GM19455 (cell line): ENCODE measurements around the gene TLK2.
"Not testable (repeated sequence)": the region's sequence is repeated elsewhere in the genome, so short reads cannot be mapped to it uniquely, and the experiment has no call there.

ENCODE experiments used
- ATAC-seq: cut with Tn5 transposase; IDR thresholded peaks from one replicate; pipeline ENCODE4 v1.9.1; 2021; ENCODE audit not compliant: unreplicated experiment

TLK2 gene

GRCh38 chr17:62482553-62482952, 3.9 kb downstream of the TLK2 start:
- not testable (repeated sequence) for ATAC-seq

- not testable (repeated sequence) for ATAC-seq
These were observed 12.4 kb downstream of the TLK2 start for GRCh38 chr17:62490990-62491389.

DNA sequence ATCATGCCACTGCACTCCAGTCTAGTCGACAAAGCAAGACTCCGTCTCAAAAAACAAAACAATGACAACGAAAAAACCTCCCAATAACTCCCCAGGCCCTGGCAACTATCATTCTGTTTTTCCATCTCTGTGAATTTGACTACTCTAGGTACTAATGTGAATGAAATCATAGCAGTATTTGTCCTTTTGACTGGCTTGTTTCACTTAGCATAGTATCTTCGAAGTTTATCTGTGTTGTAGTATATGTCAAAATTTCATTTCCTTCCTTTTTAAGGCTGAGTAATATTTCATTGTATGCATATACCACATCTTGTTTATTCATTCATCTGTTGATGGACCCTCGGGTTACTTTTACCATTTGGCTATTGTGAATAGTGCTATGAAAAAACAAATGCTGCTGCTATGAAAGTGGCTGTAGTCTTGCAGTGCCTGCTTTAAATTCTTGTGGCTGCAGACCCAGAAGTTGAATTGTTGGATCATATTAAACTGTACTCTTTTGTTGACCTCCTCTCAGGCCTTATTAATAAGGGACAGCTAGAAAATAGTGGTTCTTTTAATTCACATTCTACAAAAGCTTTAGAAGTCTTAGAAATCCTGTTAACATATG, 14.5 kb downstream of the TLK2 start:
- not testable (repeated sequence) for ATAC-seq

- not testable (repeated sequence) for ATAC-seq
These were observed 15.4 kb downstream of the TLK2 start for GRCh38 chr17:62494073-62494472.

- not testable (repeated sequence) for ATAC-seq
These were observed 17.7 kb downstream of the TLK2 start for GRCh38 chr17:62496344-62496743.

- ATAC-seq: not testable (repeated sequence)
These were observed 20.2 kb downstream of the TLK2 start for GRCh38 chr17:62498796-62499195.

DNA sequence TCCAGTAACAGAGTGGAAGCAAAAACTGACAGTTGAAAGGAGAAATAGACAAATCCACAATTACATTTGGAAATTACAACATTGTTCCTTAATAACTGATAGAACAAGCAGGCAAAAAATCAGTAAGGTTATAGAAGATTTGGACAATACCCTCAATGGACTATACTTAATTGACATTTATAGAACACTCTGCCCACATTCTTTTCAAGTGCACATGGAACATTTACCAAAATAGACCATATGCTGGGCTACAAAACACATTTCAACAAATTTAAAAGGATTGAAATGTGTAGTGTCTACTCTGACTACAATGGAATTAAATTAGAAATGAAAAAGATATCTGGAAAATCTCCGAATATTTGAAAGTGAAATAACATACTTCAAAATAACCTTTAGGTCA, 21.8 kb downstream of the TLK2 start:
- not testable (repeated sequence) for ATAC-seq

GRCh38 chr17:62504857-62505256, 26.2 kb downstream of the TLK2 start:
- ATAC-seq: not testable (repeated sequence)

GRCh38 chr17:62507191-62507836, 28.7 kb downstream of the TLK2 start:
- not testable (repeated sequence) for ATAC-seq

GRCh38 chr17:62510247-62510819, 31.7 kb downstream of the TLK2 start:
- not testable (repeated sequence) for ATAC-seq

DNA sequence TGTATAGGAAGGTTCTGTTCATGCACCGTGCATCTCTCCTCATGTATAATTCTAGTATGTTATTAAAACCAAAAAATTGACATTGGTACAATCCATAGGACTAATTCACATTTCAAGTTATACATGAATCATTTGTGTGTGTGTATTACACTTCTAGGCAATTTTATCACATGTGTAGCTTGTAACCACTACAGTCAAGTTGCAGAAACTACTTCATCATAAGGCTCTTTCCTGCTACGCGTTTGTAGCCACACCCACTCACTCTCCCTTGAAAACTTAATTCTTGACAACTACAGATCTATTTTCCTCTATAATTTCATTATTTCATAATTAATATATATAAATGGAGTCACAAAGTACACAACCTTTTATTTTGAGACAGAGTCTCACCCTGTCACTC, 32.4 kb downstream of the TLK2 start:
- ATAC-seq: not testable (repeated sequence)

DNA sequence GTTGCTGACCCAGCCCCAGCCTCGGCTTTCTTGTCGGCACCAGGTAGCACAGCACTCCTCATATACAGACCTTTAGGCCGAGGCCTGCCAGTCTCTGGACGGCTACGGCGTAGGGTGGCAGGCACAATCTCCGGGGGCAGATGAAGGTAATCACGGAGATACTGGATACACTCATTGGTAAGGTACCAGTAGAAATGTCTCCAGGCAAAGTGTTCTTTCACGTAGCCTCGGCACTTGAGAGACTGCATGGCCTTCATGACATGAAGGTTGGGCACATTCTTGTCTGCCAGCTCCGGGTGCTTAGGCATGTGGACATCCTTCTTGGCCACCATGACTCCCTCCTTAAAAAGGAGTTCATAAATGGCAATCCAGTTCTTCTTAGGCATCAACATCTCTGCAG, 37.8 kb downstream of the TLK2 start:
- ATAC-seq: not testable (repeated sequence)

GRCh38 chr17:62521295-62521694, 42.7 kb downstream of the TLK2 start:
- ATAC-seq: not testable (repeated sequence)

DNA sequence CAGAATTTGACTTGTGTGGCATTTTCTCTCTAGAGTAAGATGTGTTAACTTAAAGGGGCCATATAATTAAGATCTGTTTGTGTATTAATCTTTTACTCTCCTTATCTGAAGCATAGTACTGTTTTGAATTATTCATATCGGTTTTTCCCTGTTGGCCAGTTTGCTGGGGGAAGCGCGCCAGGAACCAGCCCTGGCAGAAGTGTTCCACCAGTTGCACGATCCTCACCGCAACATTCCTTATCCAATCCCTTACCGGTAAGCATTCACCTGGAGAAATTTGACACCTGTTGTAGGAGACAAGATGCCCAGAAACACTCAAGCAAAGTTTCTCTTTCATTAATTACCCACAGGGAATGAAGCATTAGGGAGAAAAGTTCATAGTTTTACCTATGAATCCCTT, 45.5 kb downstream of the TLK2 start:
- ATAC-seq: not testable (repeated sequence)

DNA sequence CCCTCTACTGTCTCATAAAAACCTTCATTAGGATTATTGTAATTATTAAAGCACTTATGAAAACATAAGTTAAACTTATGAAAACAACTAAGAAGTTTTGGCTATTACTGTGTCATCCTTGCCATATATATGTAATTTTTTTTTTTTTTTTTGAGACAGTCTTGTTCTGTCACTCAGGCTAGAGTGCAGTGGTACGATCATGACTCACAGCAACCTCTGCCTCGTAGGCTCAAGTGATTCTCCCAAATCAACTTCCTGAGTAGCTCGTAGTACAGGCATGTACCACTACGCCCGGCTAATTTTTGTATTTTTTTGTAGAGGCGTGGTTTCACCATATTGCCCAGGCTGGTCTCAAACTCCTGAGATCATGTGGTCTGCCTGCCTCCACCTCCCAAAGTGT, 46.7 kb downstream of the TLK2 start:
- not testable (repeated sequence) for ATAC-seq

DNA sequence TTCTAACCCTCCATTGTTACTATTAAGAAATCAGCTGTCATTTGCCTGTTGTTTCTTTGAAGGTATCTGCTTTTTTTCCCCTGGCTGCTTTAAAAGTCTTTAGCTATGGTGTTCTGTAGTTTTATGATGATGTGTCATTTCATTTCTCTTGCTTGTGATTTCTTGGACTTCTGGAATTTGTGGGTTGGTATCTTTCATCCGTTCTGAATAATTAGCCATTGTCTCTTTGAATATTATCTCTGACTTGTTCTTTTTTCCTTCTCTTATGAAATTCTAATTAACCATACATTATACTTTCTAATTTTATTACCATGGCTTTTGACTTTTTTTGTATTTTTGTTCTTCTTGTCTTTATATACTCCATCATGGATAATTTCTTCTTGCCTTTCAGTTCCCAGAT, 52.3 kb downstream of the TLK2 start:
- not testable (repeated sequence) for ATAC-seq

- not testable (repeated sequence) for ATAC-seq
These were observed 57.9 kb downstream of the TLK2 start for GRCh38 chr17:62536557-62536956.

DNA sequence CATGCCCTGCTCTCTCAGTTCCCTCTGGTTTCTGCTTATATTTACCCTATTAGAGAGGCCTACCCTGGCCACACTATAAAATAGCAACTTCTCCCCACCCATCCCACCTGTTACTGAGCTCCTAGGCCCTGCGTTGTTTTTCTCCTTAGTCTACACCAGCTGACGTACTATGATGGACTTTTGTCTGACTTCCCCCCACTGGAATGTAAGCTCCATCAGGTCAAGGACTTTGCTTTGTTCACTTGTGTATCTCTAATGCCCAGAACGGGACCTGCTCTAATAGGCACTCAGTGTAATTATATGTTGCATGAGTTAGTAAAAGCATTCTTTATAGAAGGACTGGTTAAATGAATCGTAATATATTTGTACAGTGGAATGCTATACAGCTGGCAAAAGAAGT, 62.4 kb downstream of the TLK2 start:
- ATAC-seq: not testable (repeated sequence)

DNA sequence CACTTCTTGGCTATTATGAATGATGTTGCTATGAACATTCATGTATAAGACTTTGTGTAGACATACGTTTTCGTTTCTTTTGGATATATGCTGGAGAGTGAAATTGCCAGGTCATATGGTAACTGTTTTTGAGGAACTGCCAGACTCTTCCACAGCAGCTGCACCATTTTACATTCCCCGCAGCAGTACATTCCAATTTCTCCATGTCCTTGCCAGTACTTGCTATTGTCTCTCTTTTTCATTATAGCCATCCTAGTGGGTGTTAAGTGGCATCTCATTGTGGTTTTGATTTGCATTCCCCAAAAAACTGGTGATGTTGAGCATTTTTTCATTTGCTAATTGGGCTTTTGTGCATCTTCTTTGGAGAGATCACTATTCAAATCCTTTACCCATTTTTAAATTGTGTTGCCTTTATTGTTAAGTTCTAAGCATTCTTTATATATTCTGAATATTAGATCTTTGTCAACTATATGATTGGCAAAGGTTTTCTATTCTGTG, 64.7 kb downstream of the TLK2 start:
- not testable (repeated sequence) for ATAC-seq

DNA sequence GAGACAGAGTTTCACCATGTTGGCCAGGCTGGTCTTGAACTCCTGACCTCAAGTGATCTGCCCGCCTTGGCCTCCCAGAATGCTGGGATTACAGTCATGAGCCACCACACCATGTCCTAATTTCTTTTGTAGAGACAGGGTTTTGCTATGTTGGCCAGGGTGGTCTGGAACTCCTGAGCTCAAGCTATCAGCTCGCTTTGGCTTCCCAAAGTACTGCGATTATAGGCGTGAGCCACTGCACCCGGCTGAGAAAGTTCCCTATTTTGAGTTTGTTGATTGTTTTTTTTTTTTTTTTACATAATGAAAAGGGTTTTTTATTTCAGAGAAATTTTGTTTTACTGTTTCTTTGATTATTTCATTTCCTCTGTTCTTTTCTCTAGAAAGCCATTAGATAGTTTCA, 67.4 kb downstream of the TLK2 start:
- not testable (repeated sequence) for ATAC-seq

DNA sequence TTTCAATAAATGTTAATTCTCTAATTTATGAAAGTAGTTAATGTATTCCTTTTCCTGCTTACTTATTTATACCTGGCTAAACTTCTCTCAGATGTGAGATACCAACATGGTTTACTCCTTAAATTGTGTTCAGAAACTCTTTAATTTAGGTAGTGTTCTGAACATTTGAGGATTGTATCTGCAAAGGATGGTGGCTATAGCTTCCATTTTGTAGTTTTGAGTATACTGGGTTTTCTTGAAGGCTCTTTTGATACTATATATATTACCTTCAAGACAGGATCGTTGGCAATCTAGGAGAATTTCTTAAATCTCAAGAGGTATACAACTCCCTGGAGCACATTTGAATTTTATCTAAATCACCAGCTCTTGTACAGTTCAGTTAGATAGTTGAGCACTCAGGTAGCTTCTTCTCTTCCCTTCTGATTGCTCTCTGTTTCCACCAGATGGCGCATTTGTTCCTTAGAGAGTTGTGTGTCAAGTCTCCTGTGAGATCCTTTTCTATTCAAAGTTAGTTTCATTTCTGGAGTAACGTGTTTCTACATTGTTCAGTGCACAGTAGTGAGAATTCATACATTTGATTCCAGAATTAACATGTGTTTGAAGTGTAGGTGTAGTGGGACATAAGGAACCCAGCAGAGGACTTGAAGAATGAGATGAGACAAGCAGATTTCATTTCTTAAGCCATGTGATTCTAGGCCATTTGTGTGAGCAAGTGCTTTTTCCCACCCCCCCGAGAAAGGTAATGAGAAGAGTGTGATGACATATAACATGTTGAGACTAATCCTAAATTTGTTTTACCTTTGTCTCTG, 74.4 kb downstream of the TLK2 start:
- ATAC-seq: peak; percentile 82
